ENCODE measurements around the gene RAB11FIP4.

RAB11FIP4 gene

DNA sequence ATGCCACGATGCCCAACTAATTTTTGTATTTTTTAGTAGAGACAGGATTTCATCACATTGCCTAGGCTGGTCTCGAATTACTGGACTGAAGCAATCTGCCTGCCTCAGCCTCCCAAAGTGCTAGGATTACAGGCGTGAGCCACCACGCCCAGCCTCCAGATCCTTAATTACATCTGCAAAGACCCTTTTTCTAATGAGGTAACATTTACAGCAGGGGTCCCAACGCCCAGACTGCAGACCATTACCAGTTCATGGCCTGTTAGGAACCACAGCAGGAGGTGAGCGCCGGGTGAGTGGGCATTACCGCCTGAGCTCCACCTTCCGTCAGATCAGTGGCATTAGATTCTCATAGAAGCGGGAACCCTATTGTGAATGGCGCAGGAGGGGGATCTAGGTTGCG is 4.0 kb upstream of the RAB11FIP4 start:
- no peak overlapping the region for H3K4me3 ChIP-seq (replicated peaks; ENCODE audit: low read depth, low read length)
- no peak for DNase-seq (ENCODE audit: low read depth)
- TF ChIP-seq, protein P1, sequence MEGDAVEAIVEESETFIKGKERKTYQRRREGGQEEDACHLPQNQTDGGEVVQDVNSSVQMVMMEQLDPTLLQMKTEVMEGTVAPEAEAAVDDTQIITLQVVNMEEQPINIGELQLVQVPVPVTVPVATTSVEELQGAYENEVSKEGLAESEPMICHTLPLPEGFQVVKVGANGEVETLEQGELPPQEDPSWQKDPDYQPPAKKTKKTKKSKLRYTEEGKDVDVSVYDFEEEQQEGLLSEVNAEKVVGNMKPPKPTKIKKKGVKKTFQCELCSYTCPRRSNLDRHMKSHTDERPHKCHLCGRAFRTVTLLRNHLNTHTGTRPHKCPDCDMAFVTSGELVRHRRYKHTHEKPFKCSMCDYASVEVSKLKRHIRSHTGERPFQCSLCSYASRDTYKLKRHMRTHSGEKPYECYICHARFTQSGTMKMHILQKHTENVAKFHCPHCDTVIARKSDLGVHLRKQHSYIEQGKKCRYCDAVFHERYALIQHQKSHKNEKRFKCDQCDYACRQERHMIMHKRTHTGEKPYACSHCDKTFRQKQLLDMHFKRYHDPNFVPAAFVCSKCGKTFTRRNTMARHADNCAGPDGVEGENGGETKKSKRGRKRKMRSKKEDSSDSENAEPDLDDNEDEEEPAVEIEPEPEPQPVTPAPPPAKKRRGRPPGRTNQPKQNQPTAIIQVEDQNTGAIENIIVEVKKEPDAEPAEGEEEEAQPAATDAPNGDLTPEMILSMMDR (IDR thresholded peaks at IDR 0.05; ENCODE audit: low read length, missing control alignments), result no peak

DNA sequence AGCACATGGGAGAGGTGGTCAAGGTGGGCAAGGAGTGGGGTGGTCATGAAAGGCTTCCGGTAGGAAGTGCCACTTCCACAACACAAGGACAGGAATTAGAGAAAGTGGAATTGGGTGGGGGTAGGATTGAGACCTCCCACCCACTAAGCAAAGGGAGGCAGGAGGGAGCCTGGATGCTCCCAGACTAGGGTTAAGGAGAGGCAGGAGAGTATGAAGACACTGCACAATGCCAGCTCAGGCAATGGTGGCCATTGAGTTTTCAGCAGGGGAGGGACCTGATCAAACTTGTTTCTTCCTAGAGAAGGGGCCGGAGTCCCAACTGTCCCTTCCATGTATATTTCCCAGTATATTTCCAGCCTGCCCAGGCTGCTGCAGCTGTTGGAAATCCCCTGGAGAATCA is 3.1 kb upstream of the RAB11FIP4 start:
- TF ChIP-seq, protein P1 (IDR thresholded peaks at IDR 0.05; ENCODE audit: low read length, missing control alignments), result no peak
- no peak overlapping the region for H3K4me3 ChIP-seq (replicated peaks; ENCODE audit: low read depth, low read length)
- no peak for DNase-seq (ENCODE audit: low read depth)

DNA sequence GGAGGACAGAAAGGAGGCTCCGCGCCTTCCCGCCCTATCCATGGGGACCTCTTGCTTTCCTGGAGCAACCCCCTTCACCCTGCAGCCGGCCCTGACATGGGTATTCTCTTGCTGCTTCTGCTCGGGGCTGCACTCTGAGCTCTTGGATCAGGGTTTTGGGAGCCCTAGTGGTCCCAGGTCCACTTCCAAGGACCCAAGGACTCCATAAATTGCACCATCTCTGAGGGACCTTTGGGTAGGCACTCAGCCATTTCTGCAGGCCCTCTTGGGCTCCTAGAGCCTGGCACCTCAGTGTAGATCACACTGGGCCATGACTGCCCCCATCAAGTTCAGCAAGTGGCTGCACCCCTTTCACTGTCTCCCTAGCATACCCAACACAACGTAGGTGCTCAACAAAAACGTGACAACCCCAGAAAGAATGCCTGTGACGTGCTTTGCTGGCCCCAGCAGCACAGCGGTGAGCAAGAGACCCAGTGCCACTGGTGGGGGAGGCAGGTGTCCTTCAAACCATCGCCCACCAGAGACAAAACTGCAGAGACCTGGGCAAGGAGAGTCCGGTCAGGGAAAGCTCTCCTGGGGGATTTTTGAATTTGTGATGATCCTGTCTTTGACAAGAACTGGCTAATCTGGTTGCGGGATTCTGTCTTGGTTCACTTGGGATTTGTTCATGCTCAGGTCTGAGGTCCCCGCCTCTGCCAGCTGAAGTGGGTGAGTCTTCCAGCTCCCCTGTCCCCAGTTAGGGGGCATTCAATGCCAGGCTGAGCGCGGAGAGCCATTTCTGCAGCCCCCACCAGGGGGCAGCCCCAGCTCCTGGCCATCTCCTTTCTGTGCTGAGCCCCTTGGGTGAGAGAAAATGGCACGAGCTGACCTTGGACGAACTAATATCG is 2.5 kb upstream of the RAB11FIP4 start:
- TF ChIP-seq, protein P1 (IDR thresholded peaks at IDR 0.05; ENCODE audit: low read length, missing control alignments), result peak; percentile 73
- peak; percentile 14 for DNase-seq (ENCODE audit: low read depth)
- no peak overlapping the region for H3K4me3 ChIP-seq (replicated peaks; ENCODE audit: low read depth, low read length)

DNA sequence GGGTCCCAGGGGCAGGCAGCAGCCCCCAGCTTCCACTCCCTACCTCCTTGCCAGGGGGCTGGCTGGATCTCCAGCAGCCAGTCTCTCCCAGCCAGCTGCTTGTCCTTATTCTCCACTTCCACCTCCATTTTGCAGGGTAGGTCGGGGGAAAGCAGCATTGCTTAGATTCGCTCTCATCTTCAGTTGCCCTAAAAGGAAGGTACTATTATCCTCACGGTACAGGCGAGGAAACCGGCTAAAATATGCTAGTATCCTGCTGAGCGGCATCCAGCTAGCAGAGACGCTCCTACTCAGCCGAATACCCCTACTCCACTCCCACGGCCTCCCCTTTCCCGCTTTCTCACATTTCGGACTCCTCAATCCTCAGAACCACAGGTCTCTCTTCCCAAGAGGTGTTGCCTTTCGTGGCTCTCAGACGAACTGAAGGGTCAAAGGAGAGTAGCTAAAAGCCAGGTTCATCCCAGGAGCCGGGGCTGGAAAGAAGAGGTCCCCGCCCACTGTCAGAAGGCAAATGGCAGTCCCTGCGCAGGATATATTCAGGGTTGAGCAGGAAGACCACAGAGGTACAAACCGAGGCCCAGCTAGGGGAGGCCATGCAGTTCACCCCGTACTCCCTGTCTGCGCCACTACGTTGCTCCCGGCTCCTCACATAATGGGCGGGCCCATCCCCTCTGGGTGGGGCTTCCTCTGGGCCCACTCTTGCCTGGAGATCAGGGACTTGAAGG is 1.7 kb upstream of the RAB11FIP4 start:
- TF ChIP-seq, protein P1 (IDR thresholded peaks at IDR 0.05; ENCODE audit: low read length, missing control alignments), result no peak
- no peak for DNase-seq (ENCODE audit: low read depth)
- no peak overlapping the region for H3K4me3 ChIP-seq (replicated peaks; ENCODE audit: low read depth, low read length)

DNA sequence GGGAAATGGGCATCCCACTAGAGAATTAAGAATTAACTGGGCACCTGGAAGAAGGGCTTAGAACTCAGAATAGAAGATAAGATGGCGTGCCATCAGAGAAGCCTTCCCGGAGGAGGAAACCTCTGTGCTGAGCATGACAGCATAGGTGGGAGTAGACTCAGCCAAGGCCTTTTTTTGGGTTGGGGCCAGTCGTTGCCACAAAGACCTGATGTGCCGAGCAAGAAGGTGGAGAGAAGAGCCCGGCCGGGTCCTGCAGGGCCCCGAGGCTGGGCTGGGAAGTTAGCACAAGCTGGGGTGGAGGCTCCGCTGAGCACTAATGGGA is 1.1 kb upstream of the RAB11FIP4 start:
- no peak overlapping the region for H3K4me3 ChIP-seq (replicated peaks; ENCODE audit: low read depth, low read length)
- no peak for DNase-seq (ENCODE audit: low read depth)
- TF ChIP-seq, protein P1 (IDR thresholded peaks at IDR 0.05; ENCODE audit: low read length, missing control alignments), result no peak

DNA sequence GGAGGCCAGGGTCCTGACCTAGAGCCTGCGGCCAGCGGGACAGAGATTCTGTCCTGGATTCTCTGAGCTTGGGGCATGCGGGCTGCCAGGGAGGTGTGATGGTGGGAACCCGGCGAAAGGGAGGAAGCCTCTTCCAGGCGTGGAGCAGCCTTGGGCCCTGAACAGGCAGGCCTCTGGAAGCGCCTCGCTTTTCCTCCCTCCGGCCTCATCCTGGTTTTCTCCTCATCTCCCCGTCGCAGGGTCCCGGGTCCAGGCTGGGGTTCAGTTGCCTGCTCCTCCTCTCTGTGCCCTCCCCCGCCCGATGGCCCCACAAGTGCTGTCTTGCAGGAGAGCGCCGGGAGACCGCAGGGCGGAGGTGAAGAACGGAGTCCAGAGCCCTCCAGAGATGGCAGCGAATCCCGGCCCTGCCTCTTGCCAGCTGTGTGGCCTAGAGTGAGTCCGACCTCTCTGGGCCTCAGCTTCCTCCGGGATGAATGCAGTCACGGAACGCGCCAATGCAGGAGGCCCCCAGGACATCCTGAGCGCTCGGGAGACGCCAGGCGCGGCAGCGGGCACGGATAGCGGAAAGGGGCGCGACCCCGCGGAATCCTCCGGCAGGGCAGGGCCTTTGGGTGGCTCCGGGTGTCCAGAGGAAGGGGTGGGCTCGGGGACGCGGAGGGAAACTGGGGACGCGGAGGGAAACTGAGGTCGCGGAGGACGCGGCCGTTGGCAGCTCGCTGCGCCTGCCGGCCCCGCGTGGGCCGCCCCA is 553 bp upstream of the RAB11FIP4 start:
- TF ChIP-seq, protein P1 (IDR thresholded peaks at IDR 0.05; ENCODE audit: low read length, missing control alignments), result no peak
- no peak for DNase-seq (ENCODE audit: low read depth)
- H3K4me3 ChIP-seq (replicated peaks; ENCODE audit: low read depth, low read length), result peak overlapping the region; percentile 25

Measured in fibroblast of pulmonary artery (primary cell).